ENCODE data around the gene HMGN4. TPM values are rescaled to one million over a fixed set of nuclear protein-coding genes. Genes with fewer than 3 reads are reported as not detected.

HMGN4 gene
- total and polyA plus RNA-seq, 2 donors (not counting 3 experiments of a cell fraction or from before 2014, with no cell fraction given) = 13.1 to 36.9 TPM

GRCh38 chr6:26554697-26555504 lies 16.7 kb downstream of the HMGN4 start:
- Histone ChIP-seq H3K36me3 (ENCODE audit: control insufficient read depth in 2 of 2, extremely low read depth in 1 of 2, insufficient read depth in 2 of 2, low read length in 2 of 2) (no peaks in the 10 kb centered on the region), H3K27ac (ENCODE audit: insufficient read depth, low read depth, low read length) (peak overlapping the region; percentile 43), H3K27me3 (ENCODE audit: control insufficient read depth in 2 of 2, insufficient read depth in 2 of 2, low read length in 2 of 2) (no peaks in the 10 kb centered on the region), H3K79me2 (ENCODE audit: control insufficient read depth, insufficient read depth, low read length) (no peaks in the 10 kb centered on the region), H3K4me3 (replicated peaks in 1 of 3; ENCODE audit: insufficient read depth in 1 of 3, low read depth in 1 of 3, low read length in 3 of 3) (peak overlapping the region; percentile 30 to 94 (median 70)), H2AFZ (ENCODE audit: low read depth, low read length) (peak overlapping the region; percentile 88), H4K20me1 (replicated peaks; ENCODE audit: control insufficient read depth, extremely low read depth, insufficient read depth, low read length) (no peaks in the 10 kb centered on the region), H3K4me1 (ENCODE audit: control insufficient read depth, extremely low read depth, insufficient read depth, low read length) (peaks cover 13% of the 10 kb centered on the region), H3K9ac (replicated peaks; ENCODE audit: extremely low read depth, insufficient read depth, low read length) (peak overlapping the region; percentile 66), H3K4me2 (ENCODE audit: insufficient read depth, low read length) (peak overlapping the region; percentile 100), H3K9me1 (replicated peaks; ENCODE audit: control insufficient read depth, extremely low read depth, insufficient read depth, low read length) (no peaks in the 10 kb centered on the region), H3K9me3 (replicated peaks; ENCODE audit: control insufficient read depth, insufficient read depth, low read length) (no peaks in the 10 kb centered on the region)
- no TSS peak for BruUV-seq (replicated peaks)
- ChIA-PET CTCF (interaction anchor here (0.8 to 5.7 kb wide), 7 partner anchors 14 to 379 kb away, joined by 3 to 36 read pairs (median 4); no protein-coding TSS in a partner anchor), POLR2A (no interaction called here)
- FAIRE-seq (peak; percentile 66), DNase-seq (ENCODE audit: low read depth, low spot score) (peak; percentile 69)
- dilution Hi-C loops (cut with MboI; ENCODE audit: extremely low pct_ligation_motif_present, low sequenced_read_pairs) = no loop called here
- intact Hi-C loops (cut with micrococcal nuclease) = loop anchor here (1.0 to 10.0 kb wide), 5 partner anchors 34 to 530 kb away; a partner anchor contains a TSS
- TF ChIP-seq MYC (IDR thresholded peaks at IDR 0.05; ENCODE audit: low read depth, low read length) (no peak), EZH2 (IDR thresholded peaks at IDR 0.05; ENCODE audit: borderline replicate concordance, low read depth, low read length, severe bottlenecking) (no peak), POLR2AphosphoS5 (IDR thresholded peaks at IDR 0.05; ENCODE audit: insufficient read depth, low read depth, low read length) (no peak), GATA2 (IDR thresholded peaks at IDR 0.05; ENCODE audit: insufficient read depth, insufficient read length, low read depth, low read length) (no peak), FOS (IDR thresholded peaks at IDR 0.05; ENCODE audit: borderline replicate concordance, insufficient read depth, low read length) (no peak), JUN (IDR thresholded peaks at IDR 0.05; ENCODE audit: borderline replicate concordance, insufficient read depth, insufficient read length, low read depth) (no peak), POLR2A (IDR thresholded peaks at IDR 0.05; ENCODE audit: low read depth, low read length) (no peak)
- TF ChIP-seq, protein P1, sequence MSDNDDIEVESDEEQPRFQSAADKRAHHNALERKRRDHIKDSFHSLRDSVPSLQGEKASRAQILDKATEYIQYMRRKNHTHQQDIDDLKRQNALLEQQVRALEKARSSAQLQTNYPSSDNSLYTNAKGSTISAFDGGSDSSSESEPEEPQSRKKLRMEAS (IDR thresholded peaks at IDR 0.05; ENCODE audit: insufficient read depth, insufficient read length) = no peak
- TF ChIP-seq, protein P2, sequence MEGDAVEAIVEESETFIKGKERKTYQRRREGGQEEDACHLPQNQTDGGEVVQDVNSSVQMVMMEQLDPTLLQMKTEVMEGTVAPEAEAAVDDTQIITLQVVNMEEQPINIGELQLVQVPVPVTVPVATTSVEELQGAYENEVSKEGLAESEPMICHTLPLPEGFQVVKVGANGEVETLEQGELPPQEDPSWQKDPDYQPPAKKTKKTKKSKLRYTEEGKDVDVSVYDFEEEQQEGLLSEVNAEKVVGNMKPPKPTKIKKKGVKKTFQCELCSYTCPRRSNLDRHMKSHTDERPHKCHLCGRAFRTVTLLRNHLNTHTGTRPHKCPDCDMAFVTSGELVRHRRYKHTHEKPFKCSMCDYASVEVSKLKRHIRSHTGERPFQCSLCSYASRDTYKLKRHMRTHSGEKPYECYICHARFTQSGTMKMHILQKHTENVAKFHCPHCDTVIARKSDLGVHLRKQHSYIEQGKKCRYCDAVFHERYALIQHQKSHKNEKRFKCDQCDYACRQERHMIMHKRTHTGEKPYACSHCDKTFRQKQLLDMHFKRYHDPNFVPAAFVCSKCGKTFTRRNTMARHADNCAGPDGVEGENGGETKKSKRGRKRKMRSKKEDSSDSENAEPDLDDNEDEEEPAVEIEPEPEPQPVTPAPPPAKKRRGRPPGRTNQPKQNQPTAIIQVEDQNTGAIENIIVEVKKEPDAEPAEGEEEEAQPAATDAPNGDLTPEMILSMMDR (IDR thresholded peaks at IDR 0.05; ENCODE audit: extremely low read depth in 1 of 2, insufficient read depth in 1 of 2, low read depth in 1 of 2, low read length in 2 of 2) = no peak
